HCT116 (cell line): Measurements from ENCODE around the gene DAAM2. TPM values are rescaled to one million over a fixed set of nuclear protein-coding genes. Genes with fewer than 3 reads are reported as not detected.

Experiments
- ATAC-seq: fragments of 200-7000 bp; cut with Tn5 transposase; 2 replicates; pipeline ENCODE4 v1.9.1; 2020; ENCODE audit warnings: mild to moderate bottlenecking, moderate library complexity
- BruUV-seq: library from RNA; stranded (reverse); fragments of 400-500 nt; replicated peaks from 2 replicates; lab custom pipeline; 2021; lab: Mats Ljungman, UMichigan
- CTCF ChIA-PET: fragments of 300-600 bp; sonication (Branson Sonifier 250); formaldehyde crosslinking; loops from one replicate; lab custom pipeline; 2021; ENCODE audit warnings: antibody characterized with exemption; lab: Charles Lee
- POLR2A ChIA-PET: fragments of 300-600, 350-600 bp; sonication (Branson Sonifier 250); formaldehyde crosslinking; loops from one replicate; lab custom pipeline; 2021; ENCODE audit warnings: antibody characterized with exemption; lab: Charles Lee
- RAD21 ChIA-PET, 2 experiments: fragments of 300-600 bp; sonication (Branson Sonifier 250); formaldehyde crosslinking; loops; one replicate each; lab custom pipeline; 2023; ENCODE audit warnings: low total read pairs in 2 of 2; ENCODE audit not compliant: uncharacterized antibody in 2 of 2, unreplicated experiment in 2 of 2, low non-redundant PET in 1 of 2; lab: Charles Lee
- DNase-seq: peaks from one replicate; pipeline ENCODE4 v3.0.0-alpha.2; 2010; ENCODE audit warnings: low read depth, low spot score
- H2AFZ ChIP-seq: fragments of 200-600 bp; shearing (Covaris generic), sonication (generic); 2 replicates; pipeline ENCODE4 v1.6.1; 2017; ENCODE audit warnings: low read depth, mixed run types, mixed read lengths, antibody characterized with exemption, low read length; ENCODE audit not compliant: poor library complexity, severe bottlenecking
- H3K27ac ChIP-seq: 2 replicates; pipeline ENCODE4 v1.5.1; 2012; ENCODE audit warnings: low read depth, low read length
- H3K27me3 ChIP-seq: fragments of 200-600 bp; sonication (generic); 2 replicates; pipeline ENCODE4 v1.6.1; 2016; ENCODE audit warnings: mixed run types, low read length, mixed read lengths; ENCODE audit not compliant: insufficient read depth
- H3K36me3 ChIP-seq, 2 experiments: fragments of 200-500 bp in 1 of 2; fragments of 200-600 bp in 1 of 2; sonication (Bioruptor generic) in 1 of 2; sonication (generic) in 1 of 2; 2 replicates each; pipeline versions ENCODE4 v1.5.1 to v1.6.1; 2014 to 2016; ENCODE audit warnings: low read length in 2 of 2, inconsistent platforms in 1 of 2, mixed read lengths in 1 of 2, mixed run types in 1 of 2; ENCODE audit not compliant: insufficient read depth in 2 of 2, control insufficient read depth in 1 of 2
- H3K4me1 ChIP-seq, 2 experiments: fragments of 200-600 bp in 1 of 2; sonication (generic) in 1 of 2; 2 replicates each; pipeline versions ENCODE4 v1.5.1 to v1.6.1; 2012 to 2017; ENCODE audit warnings: low read length in 2 of 2, inconsistent platforms in 1 of 2, mild to moderate bottlenecking in 1 of 2, mixed read lengths in 1 of 2, mixed run types in 1 of 2, moderate library complexity in 1 of 2; ENCODE audit not compliant: insufficient read depth in 2 of 2, control insufficient read depth in 1 of 2
- H3K4me2 ChIP-seq: fragments of 200-600 bp; sonication (generic); 2 replicates; pipeline ENCODE4 v1.6.1; 2017; ENCODE audit warnings: mixed run types, low read length, mixed read lengths
- H3K4me3 ChIP-seq, 2 experiments: fragments of 200-600 bp in 1 of 2; sonication (generic) in 1 of 2; replicated peaks in 1 of 2; 2 replicates each; pipeline ENCODE4 v1.5.1; 2011 to 2016; ENCODE audit warnings: low read length in 2 of 2, control low read depth in 1 of 2, low read depth in 1 of 2, mild to moderate bottlenecking in 1 of 2, mixed read lengths in 1 of 2, mixed run types in 1 of 2
- H3K79me2 ChIP-seq: fragments of 200-600 bp; sonication (generic); 2 replicates; pipeline ENCODE4 v1.6.1; 2017; ENCODE audit warnings: mild to moderate bottlenecking, mixed run types, low read length, moderate library complexity, mixed read lengths; ENCODE audit not compliant: insufficient read depth
- H3K9ac ChIP-seq: fragments of 200-600 bp; sonication (generic); 2 replicates; pipeline ENCODE4 v1.6.1; 2016; ENCODE audit warnings: low read length, mixed read lengths
- H3K9me2 ChIP-seq: fragments of 200-600 bp; sonication (generic), shearing (Covaris generic); 2 replicates; pipeline ENCODE4 v1.6.1; 2017; ENCODE audit warnings: mixed run types, mild to moderate bottlenecking, moderate library complexity; ENCODE audit not compliant: insufficient read depth
- H3K9me3 ChIP-seq, 2 experiments: fragments of 200-500 bp in 1 of 2; fragments of 200-600 bp in 1 of 2; sonication (Bioruptor generic) in 1 of 2; sonication (generic) in 1 of 2; 2 replicates each; pipeline ENCODE4 v1.6.1; 2014 to 2017; ENCODE audit warnings: low read length in 2 of 2, mixed read lengths in 2 of 2, inconsistent platforms in 1 of 2, low read depth in 1 of 2, mild to moderate bottlenecking in 1 of 2, mixed run types in 1 of 2, moderate library complexity in 1 of 2; ENCODE audit not compliant: control insufficient read depth in 1 of 2, insufficient read depth in 1 of 2
- H4K20me1 ChIP-seq: fragments of 200-600 bp; sonication (generic), shearing (Covaris generic); 2 replicates; pipeline ENCODE4 v1.6.1; 2017; ENCODE audit warnings: mixed run types, mild to moderate bottlenecking, moderate library complexity; ENCODE audit not compliant: insufficient read depth
- CEBPB ChIP-seq: IDR thresholded peaks from 2 replicates; pipeline ENCODE4 v1.6.1; 2012; ENCODE audit warnings: low read depth
- ELF1 ChIP-seq: IDR thresholded peaks from 2 replicates; pipeline ENCODE4 v1.6.1; 2012; ENCODE audit warnings: low read depth, borderline replicate concordance
- POLR2AphosphoS5 ChIP-seq: IDR thresholded peaks from 2 replicates; pipeline ENCODE4 v1.6.1; 2011; ENCODE audit warnings: mild to moderate bottlenecking, low read depth, low read length, moderate library complexity
- RAD21 ChIP-seq: IDR thresholded peaks from 2 replicates; pipeline ENCODE4 v1.6.1; 2012; ENCODE audit warnings: low read depth, mild to moderate bottlenecking
- SIN3A ChIP-seq: IDR thresholded peaks from 2 replicates; pipeline ENCODE4 v1.6.1; 2012; ENCODE audit warnings: low read depth
- SP1 ChIP-seq: IDR thresholded peaks from 2 replicates; pipeline ENCODE4 v1.6.1; 2012; ENCODE audit warnings: low read depth
- SRF ChIP-seq: IDR thresholded peaks from 2 replicates; pipeline ENCODE4 v1.6.1; 2012; ENCODE audit warnings: low read depth
- ZFX ChIP-seq: fragments of 450-650 bp; IDR thresholded peaks from 2 replicates; pipeline ENCODE4 v1.6.1; 2017
- intact Hi-C: fragments of 100-400 bp; cut with micrococcal nuclease; formaldehyde crosslinking; loops from 2 replicates; pipeline ENCODE4 v1.10.0; 2022
- total RNA-seq: library from RNA; stranded (reverse); gene quantifications from one replicate; pipeline ENCODE4 v1.2.1, GENCODE V29; 2021; ENCODE audit not compliant: unreplicated experiment

DAAM2 gene
- total RNA-seq, 1 experiment from 2014 or later, result not detected

DNA sequence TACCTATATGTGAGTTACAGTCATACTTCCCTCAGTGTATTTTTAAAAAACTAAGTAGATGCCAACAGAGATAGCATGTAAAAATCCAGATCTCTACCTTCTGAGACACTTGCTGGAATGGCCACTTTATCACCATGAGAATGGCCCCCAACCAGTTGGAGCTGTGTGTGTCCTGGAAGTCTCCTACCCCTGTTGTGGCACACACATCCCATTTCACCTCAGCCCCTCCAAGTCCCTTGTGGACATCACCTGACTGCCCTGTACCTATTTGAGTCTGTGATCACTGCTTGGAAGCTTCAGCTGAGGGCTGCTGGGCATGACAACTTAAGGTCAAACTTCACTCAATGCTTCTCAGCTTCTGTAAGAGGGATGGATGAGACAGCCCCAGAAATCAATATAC lies 118.0 kb downstream of the DAAM2 start:
- TF ChIP-seq ELF1 (no peak), POLR2AphosphoS5 (no peak), SRF (no peak), SP1 (no peak), RAD21 (no peak)
- CTCF ChIA-PET, result no interaction called here

DNA sequence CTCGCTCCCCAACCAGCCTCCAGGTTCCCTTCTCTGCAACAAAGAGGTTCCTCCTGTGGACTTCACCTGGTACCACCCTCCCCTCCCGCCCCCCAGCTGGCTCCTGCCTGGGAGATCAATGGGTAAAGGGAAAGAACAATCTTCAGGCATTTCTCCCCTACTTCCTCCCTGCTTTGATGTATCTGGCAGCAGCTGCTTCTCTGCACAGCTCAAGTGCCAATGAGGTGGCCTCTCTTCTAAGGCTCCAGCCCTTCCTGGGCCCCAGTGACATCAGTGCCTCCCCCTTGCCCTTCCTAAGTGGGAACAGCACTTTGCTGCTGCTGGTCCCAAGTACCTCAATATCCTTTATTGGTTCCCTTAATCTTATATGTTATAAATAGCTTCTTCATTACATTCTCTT lies 118.6 kb downstream of the DAAM2 start:
- H3K9ac ChIP-seq, result no peak overlapping the region

More for the DNA sequence above, 118.0 kb downstream of the DAAM2 start:
- Histone ChIP-seq H3K27me3 (no peaks in the 10 kb centered on the region), H4K20me1 (no peaks in the 10 kb centered on the region), H3K9me3 (no peaks in the 10 kb centered on the region), H3K4me3 (no peak overlapping the region), H3K79me2 (no peaks in the 10 kb centered on the region), H3K27ac (no peak overlapping the region), H3K9ac (no peak overlapping the region), H3K36me3 (no peaks in the 10 kb centered on the region; a peak in 1 of 4 replicates), H3K4me1 (no peaks in the 10 kb centered on the region), H3K9me2 (no peaks in the 10 kb centered on the region), H2AFZ (no peak overlapping the region), H3K4me2 (no peak overlapping the region)
- ATAC-seq (no peak), DNase-seq (no peak)
- POLR2A ChIA-PET, result no interaction called here
- RAD21 ChIA-PET, result no interaction called here
- intact Hi-C loops, result no loop called here
- no TSS peak for BruUV-seq

More for the DNA sequence above, 118.6 kb downstream of the DAAM2 start:
- no peak overlapping the region for H3K4me3 ChIP-seq
- POLR2A ChIA-PET, result no interaction called here
- no peak overlapping the region for H3K27ac ChIP-seq
- no peaks in the 10 kb centered on the region for H3K27me3 ChIP-seq
- DNase-seq (no peak), ATAC-seq (no peak)
- TF ChIP-seq ZFX (no peak), SIN3A (no peak), CEBPB (no peak)
- no peak overlapping the region for H3K4me2 ChIP-seq
- CTCF ChIA-PET, result interaction anchor here (0.6 kb wide), 1 partner anchor 1157 kb away, joined by 3 read pairs; no protein-coding TSS in a partner anchor
- H3K36me3 ChIP-seq, result no peaks in the 10 kb centered on the region; a peak in 1 of 4 replicates
- no peaks in the 10 kb centered on the region for H3K4me1 ChIP-seq
- intact Hi-C loops, result no loop called here
- no peaks in the 10 kb centered on the region for H3K9me2 ChIP-seq
- BruUV-seq, result no TSS peak
- H3K9me3 ChIP-seq, result no peaks in the 10 kb centered on the region
- RAD21 ChIA-PET, result no interaction called here
- H4K20me1 ChIP-seq, result no peaks in the 10 kb centered on the region
- H2AFZ ChIP-seq, result no peak overlapping the region
- H3K79me2 ChIP-seq, result no peaks in the 10 kb centered on the region
